SK-N-SH treated with all-trans-retinoic acid at 6 μM for 48 hours (cell line): ENCODE data around the gene MLXIP.

Source experiments
- ATAC-seq: fragments of 200-7000 bp; cut with Tn5 transposase; 3 replicates; pipeline ENCODE4 v1.9.1; 2020; ENCODE audit warnings: mild to moderate bottlenecking, moderate library complexity
- ARNTL ChIP-seq: fragments of 450-650 bp; formaldehyde crosslinking; IDR thresholded peaks from 2 replicates; pipeline ENCODE4 v1.5.0; 2020; ENCODE audit warnings: low read depth, mild to moderate bottlenecking, moderate library complexity, borderline replicate concordance
- BACH2 ChIP-seq: fragments of 250-450 bp; sonication (Bioruptor Pico); IDR thresholded peaks from 2 replicates; pipeline ENCODE4 v1.9.0; 2021; ENCODE audit warnings: mild to moderate bottlenecking, borderline replicate concordance
- CSDC2 ChIP-seq: fragments of 250-450 bp; sonication (Bioruptor Pico); IDR thresholded peaks from 2 replicates; pipeline ENCODE4 v1.5.0; 2020; ENCODE audit warnings: mild to moderate bottlenecking, moderate library complexity
- ESRRG ChIP-seq: fragments of 250-450 bp; sonication (Bioruptor Pico); IDR thresholded peaks from 2 replicates; pipeline ENCODE4 v1.6.1; 2021; ENCODE audit warnings: mild to moderate bottlenecking
- GLIS3 ChIP-seq: fragments of 250-450 bp; sonication (Bioruptor Pico); IDR thresholded peaks from 2 replicates; pipeline ENCODE4 v1.5.0; 2020; ENCODE audit warnings: mild to moderate bottlenecking, moderate library complexity
- ISL1 ChIP-seq: fragments of 250-450 bp; sonication (Bioruptor Pico); IDR thresholded peaks from 2 replicates; pipeline ENCODE4 v2.1.2; 2022; ENCODE audit warnings: mild to moderate bottlenecking, moderate library complexity
- PPARA ChIP-seq: fragments of 250-450 bp; sonication (Bioruptor Pico); IDR thresholded peaks from 2 replicates; pipeline ENCODE4 v1.5.0; 2020; ENCODE audit warnings: mild to moderate bottlenecking, borderline replicate concordance
- RARB ChIP-seq: fragments of 250-450 bp; sonication (Bioruptor Pico); IDR thresholded peaks from 2 replicates; pipeline ENCODE4 v1.8.0; 2021; ENCODE audit warnings: mild to moderate bottlenecking, moderate library complexity
- SNAI2 ChIP-seq: fragments of 250-450 bp; sonication (Bioruptor Pico); IDR thresholded peaks from 2 replicates; pipeline ENCODE4 v1.5.0; 2020; ENCODE audit warnings: mild to moderate bottlenecking, moderate library complexity
- TCF4 ChIP-seq: fragments of 250-450 bp; sonication (Bioruptor Pico); IDR thresholded peaks from 2 replicates; pipeline ENCODE4 v1.8.0; 2021; ENCODE audit warnings: mild to moderate bottlenecking, moderate library complexity, borderline replicate concordance
- TOX ChIP-seq: fragments of 250-450 bp; sonication (Bioruptor Pico); IDR thresholded peaks from 2 replicates; pipeline ENCODE4 v1.8.0; 2021; ENCODE audit warnings: mild to moderate bottlenecking, moderate library complexity, borderline replicate concordance
- TSHZ2 ChIP-seq: fragments of 250-450 bp; sonication (Bioruptor Pico); IDR thresholded peaks from 2 replicates; pipeline ENCODE4 v1.5.0; 2020; ENCODE audit warnings: mild to moderate bottlenecking, moderate library complexity
- ZC3H10 ChIP-seq: fragments of 250-450 bp; sonication (Bioruptor Pico); IDR thresholded peaks from 2 replicates; pipeline ENCODE4 v1.5.1; 2021; ENCODE audit warnings: mild to moderate bottlenecking, moderate library complexity
- ZFP30 ChIP-seq: fragments of 450-650 bp; formaldehyde crosslinking; IDR thresholded peaks from 2 replicates; pipeline ENCODE4 v1.5.0; 2022; ENCODE audit warnings: mild to moderate bottlenecking, moderate library complexity
- ZNF565 ChIP-seq: fragments of 450-650 bp; formaldehyde crosslinking; conservative IDR thresholded peaks from 2 replicates; pipeline ENCODE4 v1.5.0; 2020; ENCODE audit warnings: low read depth, mild to moderate bottlenecking, moderate library complexity
- ZNF70 ChIP-seq: fragments of 450-650 bp; formaldehyde crosslinking; IDR thresholded peaks from 2 replicates; pipeline ENCODE4 v1.5.0; 2020; ENCODE audit warnings: mild to moderate bottlenecking, moderate library complexity
- ZNF8 ChIP-seq: fragments of 450-650 bp; formaldehyde crosslinking; IDR thresholded peaks from 2 replicates; pipeline ENCODE4 v1.5.0; 2020; ENCODE audit warnings: mild to moderate bottlenecking, moderate library complexity
- TF ChIP-seq, protein P1 (sequence below): fragments of 250-450 bp; sonication (Bioruptor Pico); IDR thresholded peaks from 2 replicates; pipeline ENCODE4 v1.8.0; 2020; ENCODE audit warnings: mild to moderate bottlenecking, moderate library complexity, borderline replicate concordance
- TF ChIP-seq, protein P2 (sequence below): fragments of 250-450 bp; sonication (Bioruptor Pico); IDR thresholded peaks from 2 replicates; pipeline ENCODE4 v1.8.0; 2021; ENCODE audit warnings: low read depth, mild to moderate bottlenecking, moderate library complexity, borderline replicate concordance
- TF ChIP-seq, protein P3 (sequence below): fragments of 250-450 bp; sonication (Bioruptor Pico); IDR thresholded peaks from 2 replicates; pipeline ENCODE4 v1.5.1; 2021; ENCODE audit warnings: mild to moderate bottlenecking, moderate library complexity

The MLXIP gene

GRCh38 chr12:122144885-122145284 is 66.3 kb downstream of the MLXIP start:
- ATAC-seq: no peak
- TF ChIP-seq BACH2 (CRISPR knock-in tag): no peak
- no peak for TF ChIP-seq ZNF8
- TF ChIP-seq, protein P1, sequence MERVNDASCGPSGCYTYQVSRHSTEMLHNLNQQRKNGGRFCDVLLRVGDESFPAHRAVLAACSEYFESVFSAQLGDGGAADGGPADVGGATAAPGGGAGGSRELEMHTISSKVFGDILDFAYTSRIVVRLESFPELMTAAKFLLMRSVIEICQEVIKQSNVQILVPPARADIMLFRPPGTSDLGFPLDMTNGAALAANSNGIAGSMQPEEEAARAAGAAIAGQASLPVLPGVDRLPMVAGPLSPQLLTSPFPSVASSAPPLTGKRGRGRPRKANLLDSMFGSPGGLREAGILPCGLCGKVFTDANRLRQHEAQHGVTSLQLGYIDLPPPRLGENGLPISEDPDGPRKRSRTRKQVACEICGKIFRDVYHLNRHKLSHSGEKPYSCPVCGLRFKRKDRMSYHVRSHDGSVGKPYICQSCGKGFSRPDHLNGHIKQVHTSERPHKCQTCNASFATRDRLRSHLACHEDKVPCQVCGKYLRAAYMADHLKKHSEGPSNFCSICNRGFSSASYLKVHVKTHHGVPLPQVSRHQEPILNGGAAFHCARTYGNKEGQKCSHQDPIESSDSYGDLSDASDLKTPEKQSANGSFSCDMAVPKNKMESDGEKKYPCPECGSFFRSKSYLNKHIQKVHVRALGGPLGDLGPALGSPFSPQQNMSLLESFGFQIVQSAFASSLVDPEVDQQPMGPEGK (CRISPR knock-in tag): no peak
- TF ChIP-seq TSHZ2: no peak
- TF ChIP-seq, protein P2, sequence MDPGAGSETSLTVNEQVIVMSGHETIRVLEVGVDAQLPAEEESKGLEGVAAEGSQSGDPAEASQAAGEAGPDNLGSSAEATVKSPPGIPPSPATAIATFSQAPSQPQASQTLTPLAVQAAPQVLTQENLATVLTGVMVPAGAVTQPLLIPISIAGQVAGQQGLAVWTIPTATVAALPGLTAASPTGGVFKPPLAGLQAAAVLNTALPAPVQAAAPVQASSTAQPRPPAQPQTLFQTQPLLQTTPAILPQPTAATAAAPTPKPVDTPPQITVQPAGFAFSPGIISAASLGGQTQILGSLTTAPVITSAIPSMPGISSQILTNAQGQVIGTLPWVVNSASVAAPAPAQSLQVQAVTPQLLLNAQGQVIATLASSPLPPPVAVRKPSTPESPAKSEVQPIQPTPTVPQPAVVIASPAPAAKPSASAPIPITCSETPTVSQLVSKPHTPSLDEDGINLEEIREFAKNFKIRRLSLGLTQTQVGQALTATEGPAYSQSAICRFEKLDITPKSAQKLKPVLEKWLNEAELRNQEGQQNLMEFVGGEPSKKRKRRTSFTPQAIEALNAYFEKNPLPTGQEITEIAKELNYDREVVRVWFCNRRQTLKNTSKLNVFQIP (CRISPR knock-in tag): no peak
- no peak for TF ChIP-seq ZNF565 (CRISPR knock-in tag)
- TF ChIP-seq CSDC2 (CRISPR knock-in tag): no peak
- no peak for TF ChIP-seq ARNTL (CRISPR knock-in tag)
- no peak for TF ChIP-seq PPARA (CRISPR knock-in tag)
- no peak for TF ChIP-seq ISL1 (CRISPR knock-in tag)

DNA sequence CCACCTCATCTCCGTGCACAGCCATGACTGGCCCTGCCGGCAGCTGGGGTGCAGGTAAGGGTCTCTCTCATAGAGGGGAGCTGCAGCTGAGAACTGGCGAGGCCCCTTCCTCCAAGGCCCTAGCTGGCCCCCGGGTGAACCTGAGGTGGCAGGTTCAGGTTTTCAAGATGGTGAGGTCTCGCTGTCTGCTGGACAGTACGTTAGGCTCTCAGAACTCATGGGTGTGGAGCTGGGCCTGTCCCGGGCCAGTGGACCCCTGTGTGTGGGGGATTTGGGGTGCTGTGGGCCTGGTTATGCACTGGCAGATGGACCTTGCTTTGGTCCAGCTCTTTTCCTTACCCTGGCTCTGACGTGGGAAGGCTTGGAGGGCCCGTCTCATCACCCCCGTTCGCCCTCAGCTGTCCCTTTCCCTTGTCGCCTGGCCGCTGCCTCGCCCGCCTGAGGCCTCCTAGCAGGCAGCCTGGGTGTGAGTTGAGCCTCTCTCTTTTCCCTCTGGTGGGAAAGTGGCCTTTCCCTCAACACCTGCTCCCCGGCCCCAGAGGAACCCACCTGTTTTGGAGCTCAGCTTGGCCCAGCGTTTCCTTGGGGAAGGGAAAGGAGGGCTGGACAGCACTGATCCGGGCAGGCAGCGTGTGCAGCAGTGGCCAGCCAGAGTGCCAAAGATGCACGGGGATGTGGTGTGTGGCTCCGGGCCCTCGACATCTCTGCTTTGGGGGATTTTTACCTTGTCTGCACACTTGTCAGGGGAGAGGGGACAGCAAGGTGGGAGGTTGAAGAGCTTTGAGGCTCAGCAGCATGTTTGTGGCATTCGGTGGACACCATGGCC is 67.2 kb downstream of the MLXIP start:
- no peak for ATAC-seq
- TF ChIP-seq ZNF565 (CRISPR knock-in tag) (no peak), ZFP30 (CRISPR knock-in tag) (no peak), ZNF8 (no peak), ARNTL (CRISPR knock-in tag) (no peak), TSHZ2 (no peak), RARB (no peak), ESRRG (CRISPR knock-in tag) (no peak), BACH2 (CRISPR knock-in tag) (no peak), PPARA (CRISPR knock-in tag) (no peak), ISL1 (CRISPR knock-in tag) (no peak), CSDC2 (CRISPR knock-in tag) (no peak), TCF4 (CRISPR knock-in tag) (no peak), TOX (CRISPR knock-in tag) (no peak), SNAI2 (CRISPR knock-in tag) (no peak), ZNF70 (CRISPR knock-in tag) (no peak), ZC3H10 (CRISPR knock-in tag) (no peak), GLIS3 (no peak)
- TF ChIP-seq, protein P2 (CRISPR knock-in tag): no peak
- TF ChIP-seq, protein P3, sequence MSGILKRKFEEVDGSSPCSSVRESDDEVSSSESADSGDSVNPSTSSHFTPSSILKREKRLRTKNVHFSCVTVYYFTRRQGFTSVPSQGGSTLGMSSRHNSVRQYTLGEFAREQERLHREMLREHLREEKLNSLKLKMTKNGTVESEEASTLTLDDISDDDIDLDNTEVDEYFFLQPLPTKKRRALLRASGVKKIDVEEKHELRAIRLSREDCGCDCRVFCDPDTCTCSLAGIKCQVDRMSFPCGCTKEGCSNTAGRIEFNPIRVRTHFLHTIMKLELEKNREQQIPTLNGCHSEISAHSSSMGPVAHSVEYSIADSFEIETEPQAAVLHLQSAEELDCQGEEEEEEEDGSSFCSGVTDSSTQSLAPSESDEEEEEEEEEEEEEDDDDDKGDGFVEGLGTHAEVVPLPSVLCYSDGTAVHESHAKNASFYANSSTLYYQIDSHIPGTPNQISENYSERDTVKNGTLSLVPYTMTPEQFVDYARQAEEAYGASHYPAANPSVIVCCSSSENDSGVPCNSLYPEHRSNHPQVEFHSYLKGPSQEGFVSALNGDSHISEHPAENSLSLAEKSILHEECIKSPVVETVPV (CRISPR knock-in tag): no peak
- TF ChIP-seq, protein P1 (CRISPR knock-in tag): no peak
